ENCODE data around the gene SIRPG. TPM values are rescaled to one million over a fixed set of nuclear protein-coding genes. Genes with fewer than 3 reads are reported as not detected.

The SIRPG gene
- total and polyA plus RNA-seq, 2 of the 8 experiments (the other 6 are each of a cell fraction or from before 2014, with no cell fraction given) = 0.08 TPM; not detected in 1

DNA sequence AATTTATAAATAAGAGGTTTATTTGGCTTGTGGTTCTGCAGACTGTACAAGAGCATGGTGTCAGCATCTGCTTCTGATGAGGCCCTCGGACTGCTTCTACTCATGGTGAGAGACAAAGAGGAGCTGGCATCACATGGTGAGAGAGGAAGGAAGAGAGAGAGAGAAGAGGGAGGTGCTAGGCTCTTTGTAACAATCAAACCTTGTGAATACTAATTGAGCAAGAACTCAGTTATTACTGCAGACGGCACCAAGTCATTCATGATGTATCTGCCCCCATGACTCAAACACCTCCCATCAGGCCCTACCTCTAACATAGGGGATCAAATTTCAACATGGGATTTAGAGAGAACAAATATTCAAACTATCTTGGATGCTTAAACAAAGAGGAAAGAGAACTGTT lies 6.3 kb upstream of the SIRPG start (continued):
- no peak for TF ChIP-seq SIN3A (conservative IDR thresholded peaks at IDR 0.05 in 1 of 2, IDR thresholded peaks at IDR 0.05 in 1 of 2; ENCODE audit: low read depth in 1 of 2, low read length in 2 of 2)
- TF ChIP-seq SIX5 (IDR thresholded peaks at IDR 0.05; ENCODE audit: low read depth, low read length) = no peak
- no peak for TF ChIP-seq EP300 (IDR thresholded peaks at IDR 0.05; ENCODE audit: borderline replicate concordance in 1 of 2, low read depth in 2 of 2, low read length in 2 of 2)
- TF ChIP-seq GTF2F1 (IDR thresholded peaks at IDR 0.05; ENCODE audit: borderline replicate concordance, low read depth, low read length) = no peak
